Lung (tissue), 12 donors: Measurements from ENCODE around the gene HS6ST2. TPM values are rescaled to one million over a fixed set of nuclear protein-coding genes. Genes with fewer than 3 reads are reported as not detected.

Experiments used
- ATAC-seq: fragments of 200-7000 bp; cut with Tn5 transposase; one replicate; pipeline ENCODE4 v1.9.1; 2020; ENCODE audit warnings: moderate number of reproducible peaks; ENCODE audit not compliant: insufficient read depth, low FRiP score
- DNase-seq, 3 donors: peaks; one replicate each; pipeline ENCODE4 v3.0.0-alpha.2; 2013 to 2017
- H3K27ac ChIP-seq, 2 donors: one replicate each; pipeline ENCODE4 v1.5.1; 2013; ENCODE audit warnings: mild to moderate bottlenecking in 2 of 2, moderate library complexity in 2 of 2, control low read depth in 1 of 2, inconsistent platforms in 1 of 2, low read depth in 1 of 2, low read length in 1 of 2
- H3K27me3 ChIP-seq, 3 donors: one replicate each; pipeline ENCODE4 v1.5.1; 2013; ENCODE audit warnings: low read length in 2 of 3; ENCODE audit not compliant: control insufficient read depth in 3 of 3, insufficient read depth in 3 of 3
- H3K36me3 ChIP-seq, 4 donors: one replicate each; pipeline ENCODE4 v1.5.1; 2013; ENCODE audit warnings: low read length in 4 of 4, mild to moderate bottlenecking in 1 of 4, moderate library complexity in 1 of 4; ENCODE audit not compliant: control insufficient read depth in 4 of 4, insufficient read depth in 4 of 4
- H3K4me1 ChIP-seq, 5 donors: one replicate each; pipeline ENCODE4 v1.5.1; 2013; ENCODE audit warnings: low read length in 5 of 5, mild to moderate bottlenecking in 2 of 5, moderate library complexity in 1 of 5; ENCODE audit not compliant: control insufficient read depth in 5 of 5, insufficient read depth in 5 of 5
- H3K4me3 ChIP-seq: one replicate; pipeline ENCODE4 v1.5.1; 2013; ENCODE audit warnings: mild to moderate bottlenecking, control low read depth, moderate library complexity
- H3K9ac ChIP-seq, 2 donors: one replicate each; pipeline ENCODE4 v1.5.1; 2013; ENCODE audit warnings: low read length in 2 of 2, control low read depth in 1 of 2; ENCODE audit not compliant: insufficient read depth in 1 of 2
- H3K9me3 ChIP-seq, 4 donors: one replicate each; pipeline ENCODE4 v1.5.1; 2013; ENCODE audit warnings: low read length in 3 of 4, mild to moderate bottlenecking in 1 of 4, moderate library complexity in 1 of 4; ENCODE audit not compliant: control insufficient read depth in 4 of 4, insufficient read depth in 3 of 4
- WGBS, 2 donors: extraction: QIAGEN DNeasy Blood & Tissue Kit; methylation state at CpG; one replicate each; pipeline ENCODE4 v1.1.7; 2013; 5-methylcytosine and 5-hydroxymethylcytosine counted together
- polyA plus RNA-seq, 2 donors: library from polyadenylated mRNA; stranded (reverse); fragments of 200-250 nt; gene quantifications; one replicate each; pipeline ENCODE4 v1.2.1, GENCODE V29; 2013
- total RNA-seq, 2 donors: library from RNA; depleted of rRNA in 1 of 2; stranded (reverse); fragments of >200 nt in 1 of 2; gene quantifications; one replicate each; pipeline ENCODE4 v1.2.1, GENCODE V29; 2014 to 2021
- TF ChIP-seq, protein P1 (sequence below): IDR thresholded peaks from 2 replicates; pipeline ENCODE4 v1.5.1; 2012; ENCODE audit warnings: mild to moderate bottlenecking; ENCODE audit errors: control extremely low read depth, extremely low read depth
- donor health status: control.
- donor health status: control.
- donor health status: Bipolar disorder and iron deficiency.
- donor health status: healthy.
- donor health status: DM: yes; HTN: yes; CAD: no.

The HS6ST2 gene
- total and polyA plus RNA-seq, 4 donors: 0.28 to 14.3 (median 2.2) TPM

DNA sequence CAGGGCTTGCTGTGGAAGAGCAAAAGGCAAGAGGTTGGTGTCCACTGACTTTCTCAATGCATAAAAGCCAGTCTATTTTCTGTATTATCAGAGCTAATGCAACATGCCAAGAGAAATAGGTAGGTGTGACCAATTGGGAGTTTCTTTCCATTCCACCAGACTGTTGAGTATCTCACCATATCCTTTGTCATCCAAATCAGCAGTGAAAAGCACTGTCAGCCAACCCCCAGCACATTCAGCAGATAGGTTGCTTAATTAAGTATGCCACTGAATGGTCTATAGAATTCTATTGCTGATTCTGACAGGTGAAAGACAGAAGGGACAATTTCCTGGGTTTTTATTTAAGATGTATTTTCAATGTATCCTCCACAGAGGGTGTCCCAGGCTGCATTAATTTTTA lies 139.8 kb downstream of the HS6ST2 start:
- DNase-seq (no peak), ATAC-seq (no peak)
- H3K9me3 ChIP-seq: no peaks in the 10 kb centered on the region
- no peaks in the 10 kb centered on the region for H3K4me1 ChIP-seq
- TF ChIP-seq, protein P1, sequence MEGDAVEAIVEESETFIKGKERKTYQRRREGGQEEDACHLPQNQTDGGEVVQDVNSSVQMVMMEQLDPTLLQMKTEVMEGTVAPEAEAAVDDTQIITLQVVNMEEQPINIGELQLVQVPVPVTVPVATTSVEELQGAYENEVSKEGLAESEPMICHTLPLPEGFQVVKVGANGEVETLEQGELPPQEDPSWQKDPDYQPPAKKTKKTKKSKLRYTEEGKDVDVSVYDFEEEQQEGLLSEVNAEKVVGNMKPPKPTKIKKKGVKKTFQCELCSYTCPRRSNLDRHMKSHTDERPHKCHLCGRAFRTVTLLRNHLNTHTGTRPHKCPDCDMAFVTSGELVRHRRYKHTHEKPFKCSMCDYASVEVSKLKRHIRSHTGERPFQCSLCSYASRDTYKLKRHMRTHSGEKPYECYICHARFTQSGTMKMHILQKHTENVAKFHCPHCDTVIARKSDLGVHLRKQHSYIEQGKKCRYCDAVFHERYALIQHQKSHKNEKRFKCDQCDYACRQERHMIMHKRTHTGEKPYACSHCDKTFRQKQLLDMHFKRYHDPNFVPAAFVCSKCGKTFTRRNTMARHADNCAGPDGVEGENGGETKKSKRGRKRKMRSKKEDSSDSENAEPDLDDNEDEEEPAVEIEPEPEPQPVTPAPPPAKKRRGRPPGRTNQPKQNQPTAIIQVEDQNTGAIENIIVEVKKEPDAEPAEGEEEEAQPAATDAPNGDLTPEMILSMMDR: no peak
- no peaks in the 10 kb centered on the region for H3K36me3 ChIP-seq
- H3K27me3 ChIP-seq: peaks cover 6 to 28% (median 10%) of the 10 kb centered on the region in 3 donors
- no peak overlapping the region for H3K9ac ChIP-seq
- no peak overlapping the region for H3K27ac ChIP-seq
- no peak overlapping the region for H3K4me3 ChIP-seq

DNA sequence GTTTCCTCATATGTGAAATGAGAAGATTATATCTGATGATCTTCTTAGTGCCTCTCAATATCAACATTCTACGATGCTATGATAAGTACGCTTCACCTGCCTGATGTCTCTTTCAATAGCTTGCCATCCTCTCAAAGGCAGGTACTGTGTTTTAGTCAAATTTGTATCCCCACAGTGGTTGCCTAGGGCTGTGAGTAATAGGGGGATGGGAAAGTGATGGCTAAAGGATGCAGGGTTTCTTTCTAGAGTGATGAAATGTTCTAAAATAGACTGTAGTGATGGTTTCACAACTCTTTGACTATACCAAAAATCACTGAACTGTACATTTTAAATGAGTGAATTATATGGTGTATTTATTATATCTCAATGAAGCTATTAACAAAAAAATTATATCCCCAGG lies 142.8 kb downstream of the HS6ST2 start:
- WGBS, 2 donors: 90 to 97% methylated on average over 2 of the region's 2 CpGs
- no peak overlapping the region for H3K4me3 ChIP-seq
- no peaks in the 10 kb centered on the region for H3K36me3 ChIP-seq
- TF ChIP-seq, protein P1: no peak
- DNase-seq: no peak
- H3K9ac ChIP-seq: no peak overlapping the region
- ATAC-seq: no peak
- no peak overlapping the region for H3K27ac ChIP-seq
- H3K4me1 ChIP-seq: no peaks in the 10 kb centered on the region
- H3K9me3 ChIP-seq: peaks cover 0 to under 1% (median 0%) of the 10 kb centered on the region in 4 donors
- peaks cover 6 to 36% (median 14%) of the 10 kb centered on the region in 3 donors for H3K27me3 ChIP-seq

DNA sequence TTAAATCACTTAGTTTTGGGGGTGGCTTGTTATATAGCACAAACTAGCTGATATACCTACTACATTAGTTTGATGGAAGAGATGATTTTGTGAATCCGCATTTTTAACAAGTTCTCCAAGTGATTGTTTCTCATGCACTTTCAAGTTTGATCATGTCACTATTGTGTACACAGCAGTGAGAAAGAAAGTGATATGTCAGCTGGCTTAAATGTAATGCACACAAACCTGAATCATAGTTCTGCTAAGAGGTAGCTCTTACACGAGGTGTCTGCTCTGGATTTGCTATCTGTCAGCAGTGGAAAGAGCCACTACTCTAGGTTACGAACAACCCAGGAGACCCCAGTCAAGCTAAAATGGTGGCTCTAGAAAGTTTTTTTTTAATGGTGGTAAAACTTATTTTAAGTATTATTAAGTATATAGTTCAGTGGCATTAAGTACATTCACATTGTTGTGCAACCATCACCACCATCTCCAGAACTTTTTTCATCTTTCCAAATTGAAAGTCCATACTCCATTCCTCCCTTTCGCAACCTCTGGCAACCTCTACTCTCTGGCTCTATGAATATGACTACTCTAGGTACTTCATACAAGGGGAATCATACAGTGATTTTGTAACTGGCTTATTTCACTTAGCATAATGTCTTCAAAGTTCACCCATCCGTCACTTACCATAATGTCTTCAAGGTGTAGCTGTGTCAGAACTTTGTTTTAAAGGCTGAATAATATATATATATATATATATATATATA lies 147.3 kb downstream of the HS6ST2 start:
- Histone ChIP-seq H3K4me3 (no peak overlapping the region), H3K4me1 (no peaks in the 10 kb centered on the region), H3K27me3 (peaks cover 0 to 35% (median 13%) of the 10 kb centered on the region in 3 donors), H3K27ac (no peak overlapping the region), H3K9ac (no peak overlapping the region), H3K36me3 (no peaks in the 10 kb centered on the region), H3K9me3 (peaks cover 0 to 2% (median 0%) of the 10 kb centered on the region in 4 donors)
- 80 to 90% methylated on average over 5 of the region's 5 CpGs for WGBS, 2 donors
- TF ChIP-seq, protein P1: no peak
- ATAC-seq: no peak
- no peak for DNase-seq
